ENCODE measurements around the gene USP20. TPM values are rescaled to one million over a fixed set of nuclear protein-coding genes. Genes with fewer than 3 reads are reported as not detected.
A peak's percentile ranks its signal among the peaks of the same experiment; 100 is the strongest.

The USP20 gene
- total RNA-seq, 1 donor from 2014 or later = 41.0 TPM

DNA sequence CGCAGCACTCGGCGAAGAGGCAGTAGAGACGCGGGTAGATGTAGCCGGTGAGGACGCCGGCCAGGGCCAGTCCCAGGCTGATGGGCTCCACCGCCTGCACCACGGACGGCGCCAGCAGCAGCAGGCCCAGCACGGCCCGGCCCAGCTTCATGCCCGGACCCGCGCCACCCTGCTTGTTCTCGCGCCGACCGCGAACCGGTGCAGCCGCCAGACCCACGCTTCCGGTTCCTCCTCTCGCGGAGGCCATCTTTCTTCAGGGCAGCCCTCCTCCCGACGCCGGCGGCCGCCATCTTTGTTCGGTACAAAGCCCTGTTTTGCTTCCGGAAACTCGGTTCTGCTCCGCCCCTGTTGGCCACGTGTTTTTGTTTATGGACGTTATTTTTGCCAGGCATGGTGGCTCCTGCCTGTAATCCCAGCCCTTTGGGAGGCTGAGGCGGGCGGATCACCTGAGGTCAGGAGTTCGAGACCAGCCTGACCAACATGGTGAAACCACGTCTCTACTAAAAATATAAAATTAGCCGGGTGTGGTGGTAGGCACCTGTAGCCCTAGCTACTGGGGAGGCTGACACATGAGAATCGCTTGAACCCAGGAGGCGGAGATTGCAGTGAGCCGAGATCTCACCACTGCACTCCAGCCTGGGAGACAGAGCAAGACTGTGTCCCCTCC lies 11.2 kb upstream of the USP20 start, which contains the start of gene TOR1A:
TOR1A (minus strand) TSS at position 202 of the 667 bp plus-strand sequence; CDS start at position 151, 51 bp downstream.
- DNase-seq (ENCODE audit: low spot score) = peak; percentile 95

- DNase-seq (ENCODE audit: low spot score) = no peak
Observed at GRCh38 chr9:129826344-129826743, 8.9 kb upstream of the USP20 start.

DNA sequence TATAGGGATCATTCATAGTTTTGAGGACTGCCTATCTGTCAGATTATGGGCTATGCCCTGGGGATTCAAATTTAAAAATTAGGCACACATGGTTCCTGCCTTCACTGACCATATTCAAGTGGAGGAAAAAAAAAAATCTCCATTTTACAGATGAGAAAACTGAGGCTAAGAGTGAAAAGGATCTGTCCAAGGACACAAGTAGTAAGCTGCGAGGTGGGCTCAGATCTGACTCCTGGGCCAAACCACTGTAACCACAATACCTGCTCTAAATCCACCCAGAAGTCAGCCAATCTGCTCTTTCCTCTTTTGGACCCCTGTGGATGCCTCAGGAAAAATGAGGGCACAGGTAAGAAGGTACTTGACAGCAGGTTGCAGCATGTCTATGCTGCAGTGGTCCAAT lies 8.5 kb upstream of the USP20 start:
- DNase-seq (ENCODE audit: low spot score) = no peak

DNA sequence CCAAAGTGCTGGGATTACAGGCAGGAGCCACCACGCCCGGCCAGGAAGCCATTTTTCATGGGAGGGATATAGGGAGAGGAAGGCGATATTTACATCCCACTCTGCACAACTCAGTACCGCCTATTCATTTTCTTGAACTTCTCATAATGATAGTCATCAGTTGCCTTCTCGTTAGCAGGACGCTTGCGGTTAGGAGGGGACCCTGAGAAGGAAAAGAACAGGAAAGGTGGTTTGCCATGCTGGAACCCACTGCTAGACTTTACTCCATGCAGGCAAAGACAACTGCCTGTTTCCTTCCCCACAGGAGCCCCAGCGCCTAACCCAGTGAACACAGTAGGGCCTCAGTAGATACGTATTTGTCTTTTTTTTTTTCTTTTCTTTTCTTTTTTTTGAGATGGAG lies 7.2 kb upstream of the USP20 start:
- DNase-seq (ENCODE audit: low spot score) = no peak

DNA sequence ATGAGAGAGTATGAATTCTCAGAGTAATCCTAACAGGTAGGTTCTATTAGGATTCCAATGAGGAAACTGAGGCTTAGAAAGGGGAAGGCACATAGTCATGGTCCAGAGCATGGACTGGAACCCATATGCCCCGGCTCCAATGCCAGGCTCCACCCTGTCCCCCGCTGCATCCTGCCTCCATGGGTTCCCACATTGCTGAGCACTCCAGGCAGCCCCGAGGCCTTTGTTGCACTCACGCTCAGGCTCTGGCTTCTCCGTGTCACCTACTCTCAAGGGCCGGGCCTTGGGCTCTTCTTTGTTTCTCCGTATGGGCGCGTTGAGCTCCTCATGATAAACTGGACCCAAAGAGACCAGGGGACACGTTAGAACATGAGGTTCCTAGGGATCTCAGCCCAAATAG lies 6.3 kb upstream of the USP20 start:
- DNase-seq (ENCODE audit: low spot score) = no peak

DNA sequence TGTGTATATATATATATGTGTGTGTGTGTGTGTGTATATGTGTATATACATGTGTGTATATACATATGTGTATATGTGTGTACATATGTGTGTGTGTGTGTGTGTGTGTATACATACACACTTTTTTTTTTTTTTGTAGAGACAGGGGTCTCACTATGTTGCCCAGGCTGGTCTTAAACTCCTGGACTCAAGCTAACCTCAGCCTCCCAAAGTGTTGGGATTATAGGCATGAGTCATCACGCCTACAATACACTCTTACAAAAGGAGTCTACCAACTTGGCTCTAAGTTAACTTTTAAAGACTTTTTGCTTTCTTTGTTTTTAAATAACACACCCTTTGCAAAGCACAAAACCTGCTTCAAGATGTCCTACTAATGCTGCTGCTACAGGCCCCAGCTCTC lies 2.3 kb upstream of the USP20 start:
- DNase-seq (ENCODE audit: low spot score) = no peak

- no peak for DNase-seq (ENCODE audit: low spot score)
Observed at GRCh38 chr9:129834489-129835127, 650 bp upstream of the USP20 start.

GRCh38 chr9:129835860-129836223 lies 584 bp downstream of the USP20 start:
- no peak for DNase-seq (ENCODE audit: low spot score)

GRCh38 chr9:129836311-129837007 lies 1.2 kb downstream of the USP20 start:
- no peak for DNase-seq (ENCODE audit: low spot score)

- DNase-seq (ENCODE audit: low spot score) = no peak
Observed at GRCh38 chr9:129838707-129839259, 3.5 kb downstream of the USP20 start.

GRCh38 chr9:129839324-129840023 lies 4.2 kb downstream of the USP20 start:
- DNase-seq (ENCODE audit: low spot score) = no peak

DNA sequence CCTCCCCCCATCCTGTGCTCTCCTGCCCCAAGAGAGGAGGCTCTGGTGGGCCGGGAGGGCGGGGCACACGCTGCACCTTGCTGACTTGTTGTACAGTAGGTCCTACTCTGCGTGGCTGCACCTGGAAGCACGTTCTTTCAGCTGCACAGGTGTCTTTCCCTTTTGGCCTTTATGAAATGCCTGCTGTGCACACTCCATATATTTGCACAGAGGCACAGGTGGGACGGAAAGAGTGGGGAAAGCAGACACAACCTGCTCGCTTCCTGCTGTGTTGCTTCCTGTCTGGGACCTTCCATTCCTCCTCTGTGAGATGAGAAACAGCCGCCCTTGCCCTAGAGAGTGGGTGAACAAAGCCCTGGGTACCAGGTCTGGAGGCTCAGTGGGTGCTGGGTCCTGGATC lies 4.8 kb downstream of the USP20 start:
- DNase-seq (ENCODE audit: low spot score) = no peak

- DNase-seq (ENCODE audit: low spot score) = no peak
Observed at GRCh38 chr9:129841071-129841470, 5.8 kb downstream of the USP20 start.

- no peak for DNase-seq (ENCODE audit: low spot score)
Observed at GRCh38 chr9:129845373-129845772, 10.1 kb downstream of the USP20 start.

GRCh38 chr9:129848712-129849441 lies 13.6 kb downstream of the USP20 start:
- no peak for DNase-seq (ENCODE audit: low spot score)

- no peak for DNase-seq (ENCODE audit: low spot score)
Observed at GRCh38 chr9:129849901-129850300, 14.6 kb downstream of the USP20 start.

- no peak for DNase-seq (ENCODE audit: low spot score)
Observed at GRCh38 chr9:129850821-129851550, 15.7 kb downstream of the USP20 start.

DNA sequence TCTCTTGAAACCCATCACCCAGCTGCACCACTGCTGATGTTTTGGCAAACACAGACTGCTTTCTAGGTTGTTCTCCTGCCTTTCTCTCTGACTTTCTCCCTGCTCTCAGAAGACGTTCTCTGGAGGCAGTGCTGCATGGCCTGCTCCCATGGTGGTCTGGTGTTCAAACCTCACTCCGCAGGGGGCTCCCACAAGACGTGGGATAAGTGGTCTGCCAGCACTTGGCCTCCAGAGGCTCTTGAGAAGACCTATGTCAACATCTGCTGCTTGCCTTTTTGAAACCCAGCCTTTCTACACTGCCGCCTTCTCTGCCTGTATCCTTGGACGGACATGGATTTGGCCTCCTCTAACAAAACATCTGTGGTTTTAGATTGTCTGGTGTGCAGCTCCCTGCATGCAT lies 16.6 kb downstream of the USP20 start:
- DNase-seq (ENCODE audit: low spot score) = no peak

GRCh38 chr9:129852579-129852978 lies 17.3 kb downstream of the USP20 start:
- no peak for DNase-seq (ENCODE audit: low spot score)

GRCh38 chr9:129853614-129854013 lies 18.4 kb downstream of the USP20 start:
- DNase-seq (ENCODE audit: low spot score) = no peak

All from mucosa of gallbladder (tissue), 1 donor.